OCI-LY7 (cell line): ENCODE measurements around the gene ST6GAL1.

Source experiments
- EZH2phosphoT487 ChIP-seq: fragments of 200-600 bp; sonication (generic); IDR thresholded peaks from 2 replicates; pipeline ENCODE4 v1.6.1; 2018; ENCODE audit warnings: low read depth, borderline replicate concordance, mild to moderate bottlenecking, mixed run types, antibody characterized with exemption, low read length, moderate library complexity, mixed read lengths
- TF ChIP-seq, protein P1 (sequence below): fragments of 200-600 bp; sonication (generic); conservative IDR thresholded peaks from 2 replicates; pipeline ENCODE4 v1.5.1; 2014; ENCODE audit warnings: mild to moderate bottlenecking, antibody characterized with exemption, low read length, moderate library complexity, mixed read lengths

- TF ChIP-seq, protein P1, sequence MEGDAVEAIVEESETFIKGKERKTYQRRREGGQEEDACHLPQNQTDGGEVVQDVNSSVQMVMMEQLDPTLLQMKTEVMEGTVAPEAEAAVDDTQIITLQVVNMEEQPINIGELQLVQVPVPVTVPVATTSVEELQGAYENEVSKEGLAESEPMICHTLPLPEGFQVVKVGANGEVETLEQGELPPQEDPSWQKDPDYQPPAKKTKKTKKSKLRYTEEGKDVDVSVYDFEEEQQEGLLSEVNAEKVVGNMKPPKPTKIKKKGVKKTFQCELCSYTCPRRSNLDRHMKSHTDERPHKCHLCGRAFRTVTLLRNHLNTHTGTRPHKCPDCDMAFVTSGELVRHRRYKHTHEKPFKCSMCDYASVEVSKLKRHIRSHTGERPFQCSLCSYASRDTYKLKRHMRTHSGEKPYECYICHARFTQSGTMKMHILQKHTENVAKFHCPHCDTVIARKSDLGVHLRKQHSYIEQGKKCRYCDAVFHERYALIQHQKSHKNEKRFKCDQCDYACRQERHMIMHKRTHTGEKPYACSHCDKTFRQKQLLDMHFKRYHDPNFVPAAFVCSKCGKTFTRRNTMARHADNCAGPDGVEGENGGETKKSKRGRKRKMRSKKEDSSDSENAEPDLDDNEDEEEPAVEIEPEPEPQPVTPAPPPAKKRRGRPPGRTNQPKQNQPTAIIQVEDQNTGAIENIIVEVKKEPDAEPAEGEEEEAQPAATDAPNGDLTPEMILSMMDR, result no peak
- no peak for TF ChIP-seq EZH2phosphoT487
Measured at GRCh38 chr3:187077085-187077484, 146.8 kb downstream of the ST6GAL1 start.
